Stomach (tissue), 4 donors: ENCODE results near the gene TRIM61.
"Not testable (repeated sequence)": the region's sequence is repeated elsewhere in the genome, so short reads cannot be mapped to it uniquely, and the experiment has no call there.

Source experiments
- POLR2A ChIP-seq, 4 donors: fragments of 450-650 bp; IDR thresholded peaks; one replicate each; pipeline ENCODE4 v1.6.1; 2016; ENCODE audit warnings: antibody characterized with exemption in 4 of 4, control low read depth in 2 of 4, mild to moderate bottlenecking in 1 of 4, moderate library complexity in 1 of 4
- TF ChIP-seq, protein P1 (sequence below), 7 experiments: fragments of 450-650 bp in 4 of 7; fragments of 200-600 bp in 3 of 7; sonication (generic) in 3 of 7; IDR thresholded peaks; one replicate each; pipeline ENCODE4 v1.5.1; 2016 to 2019; ENCODE audit warnings: antibody characterized with exemption in 7 of 7, control low read depth in 2 of 7, mild to moderate bottlenecking in 1 of 7

DNA sequence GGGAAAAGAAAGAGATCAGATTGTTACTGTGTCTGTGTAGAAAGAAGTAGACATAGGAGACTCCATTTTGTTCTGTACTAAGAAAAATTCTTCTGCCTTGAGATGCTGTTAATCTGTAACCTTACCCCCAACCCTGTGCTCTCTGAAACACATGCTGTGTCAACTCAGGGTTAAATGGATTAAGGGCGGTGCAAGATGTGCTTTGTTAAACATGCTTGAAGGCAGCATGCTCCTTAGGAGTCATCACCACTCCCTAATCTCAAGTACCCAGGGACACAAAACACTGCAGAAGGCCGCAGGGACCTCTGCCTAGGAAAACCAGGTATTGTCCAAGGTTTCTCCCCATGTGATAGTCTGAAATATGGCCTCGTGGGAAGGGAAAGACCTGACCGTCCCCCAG, 24.5 kb upstream of the TRIM61 start:
- TF ChIP-seq, protein P1, sequence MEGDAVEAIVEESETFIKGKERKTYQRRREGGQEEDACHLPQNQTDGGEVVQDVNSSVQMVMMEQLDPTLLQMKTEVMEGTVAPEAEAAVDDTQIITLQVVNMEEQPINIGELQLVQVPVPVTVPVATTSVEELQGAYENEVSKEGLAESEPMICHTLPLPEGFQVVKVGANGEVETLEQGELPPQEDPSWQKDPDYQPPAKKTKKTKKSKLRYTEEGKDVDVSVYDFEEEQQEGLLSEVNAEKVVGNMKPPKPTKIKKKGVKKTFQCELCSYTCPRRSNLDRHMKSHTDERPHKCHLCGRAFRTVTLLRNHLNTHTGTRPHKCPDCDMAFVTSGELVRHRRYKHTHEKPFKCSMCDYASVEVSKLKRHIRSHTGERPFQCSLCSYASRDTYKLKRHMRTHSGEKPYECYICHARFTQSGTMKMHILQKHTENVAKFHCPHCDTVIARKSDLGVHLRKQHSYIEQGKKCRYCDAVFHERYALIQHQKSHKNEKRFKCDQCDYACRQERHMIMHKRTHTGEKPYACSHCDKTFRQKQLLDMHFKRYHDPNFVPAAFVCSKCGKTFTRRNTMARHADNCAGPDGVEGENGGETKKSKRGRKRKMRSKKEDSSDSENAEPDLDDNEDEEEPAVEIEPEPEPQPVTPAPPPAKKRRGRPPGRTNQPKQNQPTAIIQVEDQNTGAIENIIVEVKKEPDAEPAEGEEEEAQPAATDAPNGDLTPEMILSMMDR (IDR thresholded peaks at IDR 0.05) = not testable (repeated sequence)
- TF ChIP-seq POLR2A (IDR thresholded peaks at IDR 0.05) = not testable (repeated sequence)
